Adipose tissue (tissue), 3 donors: Measurements from ENCODE around the gene SPATC1L. TPM values are rescaled to one million over a fixed set of nuclear protein-coding genes. Genes with fewer than 3 reads are reported as not detected.
"Not testable (repeated sequence)": the region's sequence is repeated elsewhere in the genome, so short reads cannot be mapped to it uniquely, and the experiment has no call there.

Experiments used
- H3K27ac ChIP-seq: one replicate; pipeline ENCODE4 v1.5.1; 2013; ENCODE audit warnings: low read depth, low read length
- WGBS, 3 donors: extraction: QIAGEN DNeasy Blood & Tissue Kit; methylation state at CpG; one replicate each; pipeline ENCODE4 v1.1.7; 2013; 5-methylcytosine and 5-hydroxymethylcytosine counted together
- polyA plus RNA-seq, 3 donors: library from polyadenylated mRNA; stranded (reverse); fragments of 200-250 nt; gene quantifications; one replicate each; pipeline ENCODE4 v1.2.3, GENCODE V29; 2013
- donor health status: healthy with polysubstance abuse.
- donor health status: Bipolar disorder and iron deficiency.
- donor health status: healthy.

The SPATC1L gene
- polyA plus RNA-seq, 3 donors: 4.8 to 10.0 (median 9.1) TPM

- H3K27ac ChIP-seq: not testable (repeated sequence)
- 92 to 95% (median 95%) methylated on average over 3 of the region's 3 CpGs for WGBS, 3 donors
These were observed 7.7 kb downstream of the SPATC1L start for GRCh38 chr21:46176443-46177129.

DNA sequence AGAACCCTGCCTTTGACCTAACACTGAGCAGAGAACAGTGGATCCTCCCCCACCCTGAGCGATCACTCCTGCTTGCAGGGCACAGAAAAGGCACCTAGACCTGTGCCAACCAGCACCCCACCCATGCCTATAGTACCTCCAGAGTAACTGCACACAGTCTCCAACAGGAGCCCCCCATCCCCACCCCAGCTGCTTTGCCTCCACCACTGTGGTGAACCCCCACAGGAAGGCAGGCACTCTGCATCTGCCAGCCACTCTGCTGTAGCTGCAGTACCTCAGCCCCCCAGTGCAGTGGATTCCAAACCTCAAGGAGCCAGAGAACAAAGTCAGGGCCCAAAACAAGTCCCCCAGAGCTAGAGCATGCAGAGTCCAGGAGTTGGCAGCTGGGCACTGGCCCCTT, 10.7 kb downstream of the SPATC1L start:
- no peak overlapping the region for H3K27ac ChIP-seq
- 92 to 100% (median 100%) methylated on average over 1 of the region's 1 CpG for WGBS, 3 donors

DNA sequence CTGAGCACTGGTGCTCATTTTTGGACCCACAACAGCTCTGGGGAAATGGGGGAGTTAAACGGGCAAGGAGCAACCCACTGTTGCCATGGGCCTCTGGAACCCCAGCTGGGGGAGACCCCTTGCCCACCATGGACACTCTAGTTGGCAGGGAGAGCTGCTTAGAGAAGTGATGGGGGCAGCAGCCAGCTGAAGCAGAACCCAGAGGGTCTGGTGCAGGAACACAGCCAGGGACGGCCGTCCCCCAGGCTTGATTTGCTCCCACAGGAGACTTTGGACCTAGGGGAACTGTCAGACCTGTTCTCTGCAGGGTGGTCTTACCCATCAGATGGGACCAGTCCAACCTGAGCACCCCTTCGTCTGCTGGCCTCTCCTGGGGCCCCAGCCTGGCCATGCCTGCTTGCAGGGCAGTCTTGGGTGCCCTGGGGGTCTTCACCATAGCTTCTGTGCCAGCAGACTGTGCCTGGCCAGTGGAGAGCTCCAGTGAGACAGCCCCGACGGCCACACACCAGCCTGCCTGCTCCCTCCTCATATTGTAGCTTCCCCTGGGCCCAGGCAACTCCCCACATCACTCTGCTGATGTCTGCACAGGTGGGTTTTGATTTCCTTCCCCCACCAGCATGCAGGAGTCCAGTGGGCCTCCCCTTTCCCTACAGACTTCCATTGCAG, 11.3 kb downstream of the SPATC1L start:
- 90 to 96% (median 91%) methylated on average over 6 of the region's 6 CpGs for WGBS, 3 donors
- no peak overlapping the region for H3K27ac ChIP-seq

DNA sequence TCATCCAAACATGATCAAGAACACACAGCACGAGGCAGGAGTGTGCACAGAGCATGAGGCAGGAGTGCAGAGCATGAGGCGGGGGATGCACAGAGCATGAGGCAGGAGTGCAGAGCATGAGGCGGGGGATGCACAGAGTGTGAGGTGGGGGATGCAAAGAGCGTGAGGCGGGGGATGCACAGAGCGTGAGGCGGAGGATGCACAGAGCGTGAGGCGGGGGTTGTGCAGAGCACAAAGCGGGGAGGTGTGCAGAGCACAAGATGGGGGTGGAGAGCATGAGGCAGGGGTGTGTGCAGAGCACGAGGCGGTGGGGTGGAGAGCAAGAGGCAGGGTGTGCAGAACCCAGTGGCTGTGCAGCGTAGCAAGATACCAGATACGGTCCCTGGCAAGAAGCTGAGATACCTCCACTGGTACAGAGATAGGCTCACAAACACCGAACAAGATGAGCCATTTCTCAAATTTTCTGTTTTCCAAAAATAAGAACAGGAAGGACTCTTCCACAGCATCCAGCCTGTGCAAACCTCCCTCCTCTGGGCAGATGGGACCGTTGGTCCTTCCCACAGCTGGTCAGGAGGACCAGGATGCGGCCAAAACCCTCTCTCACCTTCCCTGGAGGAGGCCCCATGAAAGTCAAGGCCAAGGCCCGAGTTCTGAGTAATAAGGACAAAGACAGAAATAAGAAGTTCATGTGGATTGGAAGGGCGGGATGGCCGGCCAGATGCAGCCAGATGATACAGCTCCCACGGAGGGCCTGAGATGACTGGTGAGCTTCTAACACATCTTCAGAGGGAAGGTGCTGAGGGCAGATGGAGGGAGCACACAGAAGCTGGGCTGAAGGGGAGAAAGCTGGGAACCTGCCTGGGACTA, 12.0 kb downstream of the SPATC1L start:
- no peak overlapping the region for H3K27ac ChIP-seq
- WGBS, 3 donors: 87 to 93% (median 90%) methylated on average over 20 to 21 of the region's 21 CpGs

DNA sequence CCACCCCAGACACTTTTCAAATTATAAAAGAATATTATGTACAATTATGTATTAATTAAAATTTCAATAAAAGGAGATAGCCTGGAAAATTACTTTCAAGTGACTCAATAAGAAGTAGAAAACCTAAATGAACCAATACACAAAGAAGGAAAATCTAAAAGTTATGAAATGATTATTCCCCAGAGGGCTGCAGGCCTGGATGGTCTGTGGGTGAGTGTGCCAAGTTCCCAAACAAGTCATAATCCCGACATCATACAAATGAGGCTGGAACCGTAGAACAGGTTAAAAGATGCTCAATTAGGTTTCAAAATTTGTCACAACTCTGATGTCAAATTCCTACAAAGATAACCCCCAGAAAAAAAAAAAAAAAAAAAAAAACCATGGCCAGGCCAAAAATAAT, 12.7 kb downstream of the SPATC1L start:
- H3K27ac ChIP-seq: no peak overlapping the region
- WGBS, 3 donors: 21 to 58% (median 38%) methylated on average over 2 of the region's 2 CpGs

- H3K27ac ChIP-seq: not testable (repeated sequence)
- WGBS, 3 donors: 81 to 90% (median 81%) methylated on average over 1 of the region's 1 CpG
These were observed 13.6 kb downstream of the SPATC1L start for GRCh38 chr21:46170436-46171193.

DNA sequence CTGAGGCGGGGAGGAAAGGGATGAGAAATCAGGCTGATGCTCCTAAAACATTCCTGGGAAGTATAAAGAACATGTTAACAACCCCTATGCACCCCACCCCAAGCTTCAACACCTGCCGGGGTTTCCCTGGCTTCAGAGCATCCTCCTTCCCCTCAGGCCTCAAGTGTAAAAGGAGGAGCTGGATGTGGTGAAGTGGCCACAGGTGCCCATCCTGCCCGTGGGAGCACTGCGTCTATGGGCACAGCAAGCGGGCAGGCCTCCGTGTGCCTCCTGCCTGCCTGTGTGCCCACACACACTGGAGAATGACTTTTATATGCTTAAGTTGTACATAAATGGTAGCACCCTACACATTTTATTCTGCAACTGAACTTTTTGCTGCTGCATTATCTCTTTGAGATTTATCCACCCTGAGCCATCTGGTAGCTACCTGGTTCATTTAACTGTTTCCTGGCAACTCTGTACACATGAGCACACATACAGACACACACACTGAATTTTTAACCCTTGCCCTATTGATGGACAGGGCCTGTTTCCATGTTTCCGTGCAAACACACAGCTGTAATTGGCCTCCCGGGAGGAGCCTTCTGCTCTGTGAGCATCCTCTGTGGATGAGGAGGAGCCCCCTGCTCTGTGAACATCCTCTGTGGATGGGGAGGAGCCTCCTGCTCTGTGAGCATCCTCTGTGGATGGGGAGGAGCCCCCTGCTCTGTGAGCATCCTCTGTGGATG, 15.4 kb downstream of the SPATC1L start:
- no peak overlapping the region for H3K27ac ChIP-seq
- 76 to 84% (median 81%) methylated on average over 8 of the region's 8 CpGs for WGBS, 3 donors

GRCh38 chr21:46168238-46168637, 16.0 kb downstream of the SPATC1L start:
- no peak overlapping the region for H3K27ac ChIP-seq
- 84 to 90% (median 87%) methylated on average over 14 of the region's 14 CpGs for WGBS, 3 donors

DNA sequence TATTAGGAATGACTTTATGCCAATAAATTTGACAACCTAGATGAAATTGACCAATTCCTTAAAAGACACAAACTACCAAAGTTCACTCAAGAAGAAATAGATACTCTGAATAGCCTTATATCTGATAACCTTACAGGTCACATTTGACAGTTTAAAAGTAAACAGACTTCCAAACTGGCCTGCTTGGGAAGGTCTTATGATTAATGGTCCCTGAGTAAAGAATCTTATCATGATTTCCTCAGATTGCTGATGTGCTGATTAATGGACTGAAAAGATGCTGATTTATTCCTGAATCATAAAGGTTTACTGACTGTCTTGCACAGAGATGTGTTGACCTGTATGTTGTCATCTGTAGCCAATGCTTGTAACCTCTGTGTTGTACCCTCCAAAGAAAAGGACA, 19.2 kb downstream of the SPATC1L start:
- H3K27ac ChIP-seq: no peak overlapping the region

DNA sequence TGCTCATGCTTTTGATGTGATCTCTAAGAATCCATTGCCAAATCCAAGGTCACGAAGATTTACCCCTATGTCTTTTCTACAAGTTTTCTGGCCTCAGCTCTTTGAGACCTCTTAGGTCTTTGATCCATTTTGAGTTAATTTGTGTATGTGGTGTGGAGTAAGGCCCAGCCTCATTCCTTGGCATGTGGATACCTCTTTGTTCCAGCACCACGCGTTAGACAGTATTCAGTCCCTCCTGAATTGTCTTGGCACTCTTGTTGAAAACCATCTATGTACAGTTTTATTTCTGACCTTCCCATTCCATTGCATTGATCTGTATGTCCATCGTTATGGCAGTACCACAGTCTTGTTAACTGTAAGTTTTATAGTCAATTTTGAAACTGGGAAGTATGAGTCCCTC, 20.9 kb downstream of the SPATC1L start:
- H3K27ac ChIP-seq: no peak overlapping the region
- 71 to 75% (median 73%) methylated on average over 4 of the region's 4 CpGs for WGBS, 3 donors

DNA sequence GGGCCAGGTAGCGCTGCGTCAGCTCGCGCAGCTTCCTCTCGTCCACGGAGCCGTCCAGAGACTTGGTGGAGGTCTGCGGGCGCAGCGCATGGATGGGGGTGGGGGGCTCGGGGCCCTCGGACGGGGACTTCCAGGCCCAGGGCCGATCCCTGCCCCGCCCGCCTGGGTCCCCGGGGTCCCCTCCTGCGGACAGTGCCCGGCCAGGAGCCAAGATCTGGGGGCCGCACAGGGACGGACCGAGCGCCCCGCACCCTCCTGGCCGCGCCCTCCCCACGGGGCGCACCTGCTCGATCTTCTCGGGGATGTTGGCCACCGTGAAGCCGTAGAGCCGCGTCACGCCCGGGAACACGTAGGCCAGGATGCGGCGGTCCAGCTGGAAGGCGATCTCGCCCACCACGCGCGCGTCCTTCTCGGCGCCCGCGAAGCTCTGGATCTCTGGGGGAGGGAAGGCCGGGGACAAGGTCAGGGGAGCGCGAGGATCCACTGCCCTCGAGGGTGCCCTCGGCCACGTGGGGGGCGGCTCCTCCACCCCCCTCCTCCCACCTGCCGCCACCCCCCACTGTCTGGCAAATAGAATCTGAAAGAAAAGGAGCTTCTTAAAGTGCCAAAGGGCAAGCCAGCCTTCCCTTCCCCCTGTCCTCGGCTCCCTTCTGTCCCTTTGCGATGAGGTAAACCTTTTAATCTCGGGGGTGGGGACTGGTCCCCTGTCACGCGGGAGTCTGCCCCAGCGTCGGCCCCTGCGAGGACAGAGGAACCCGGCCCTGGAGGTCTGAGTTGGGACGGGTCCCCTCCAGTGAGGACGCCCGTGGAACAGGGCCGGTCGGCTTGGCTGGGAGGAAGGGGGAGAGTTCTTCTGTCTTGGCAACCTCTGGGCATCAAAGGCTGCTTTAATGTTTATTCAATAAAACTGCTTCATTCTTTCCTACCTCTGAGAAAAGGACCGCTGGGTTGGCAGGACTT, 22.3 kb downstream of the SPATC1L start:
- H3K27ac ChIP-seq: no peak overlapping the region
- 74 to 90% (median 83%) methylated on average over 61 to 72 of the region's 72 CpGs for WGBS, 3 donors

DNA sequence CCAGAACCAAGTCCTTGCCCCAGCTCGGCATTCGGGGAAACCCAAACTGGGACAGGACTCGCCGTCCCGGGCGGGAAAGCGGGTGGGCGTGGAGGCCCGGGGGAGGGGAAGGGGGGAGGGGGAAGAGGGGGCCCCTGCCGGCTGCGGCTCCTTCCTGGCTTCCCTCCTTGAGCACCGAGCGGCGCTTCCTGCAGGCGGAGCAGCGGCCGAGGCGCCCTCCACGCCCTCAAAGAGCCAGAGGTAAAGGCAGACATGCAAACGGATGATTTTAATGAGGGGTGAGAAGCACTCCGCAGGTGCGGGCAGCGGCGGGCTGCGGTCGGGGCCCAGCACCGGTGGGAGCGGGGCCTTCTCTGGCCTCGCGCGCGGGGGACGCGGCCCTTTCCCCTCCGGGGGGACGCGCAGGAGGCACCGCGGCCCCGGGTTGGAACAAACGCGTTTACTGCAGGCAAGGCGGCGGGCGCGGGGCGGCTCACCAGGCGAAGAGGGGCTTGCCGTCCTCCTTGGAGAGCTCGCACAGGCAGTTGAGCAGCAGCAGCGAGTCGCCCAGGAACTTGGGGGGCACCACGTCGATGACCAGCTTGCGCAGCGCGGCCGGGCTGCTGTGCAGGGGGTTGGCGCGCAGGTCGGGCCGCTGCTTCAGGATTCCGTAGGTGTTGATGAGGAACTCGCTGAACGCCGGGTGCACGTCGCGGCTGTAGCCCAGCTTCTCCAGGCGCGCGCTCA, 23.2 kb downstream of the SPATC1L start:
- WGBS, 3 donors: 64 to 95% (median 95%) methylated on average over 63 to 69 of the region's 72 CpGs
- no peak overlapping the region for H3K27ac ChIP-seq

GRCh38 chr21:46160657-46160906, 23.7 kb downstream of the SPATC1L start:
- 86 to 99% (median 95%) methylated on average over 15 to 22 of the region's 22 CpGs for WGBS, 3 donors

DNA sequence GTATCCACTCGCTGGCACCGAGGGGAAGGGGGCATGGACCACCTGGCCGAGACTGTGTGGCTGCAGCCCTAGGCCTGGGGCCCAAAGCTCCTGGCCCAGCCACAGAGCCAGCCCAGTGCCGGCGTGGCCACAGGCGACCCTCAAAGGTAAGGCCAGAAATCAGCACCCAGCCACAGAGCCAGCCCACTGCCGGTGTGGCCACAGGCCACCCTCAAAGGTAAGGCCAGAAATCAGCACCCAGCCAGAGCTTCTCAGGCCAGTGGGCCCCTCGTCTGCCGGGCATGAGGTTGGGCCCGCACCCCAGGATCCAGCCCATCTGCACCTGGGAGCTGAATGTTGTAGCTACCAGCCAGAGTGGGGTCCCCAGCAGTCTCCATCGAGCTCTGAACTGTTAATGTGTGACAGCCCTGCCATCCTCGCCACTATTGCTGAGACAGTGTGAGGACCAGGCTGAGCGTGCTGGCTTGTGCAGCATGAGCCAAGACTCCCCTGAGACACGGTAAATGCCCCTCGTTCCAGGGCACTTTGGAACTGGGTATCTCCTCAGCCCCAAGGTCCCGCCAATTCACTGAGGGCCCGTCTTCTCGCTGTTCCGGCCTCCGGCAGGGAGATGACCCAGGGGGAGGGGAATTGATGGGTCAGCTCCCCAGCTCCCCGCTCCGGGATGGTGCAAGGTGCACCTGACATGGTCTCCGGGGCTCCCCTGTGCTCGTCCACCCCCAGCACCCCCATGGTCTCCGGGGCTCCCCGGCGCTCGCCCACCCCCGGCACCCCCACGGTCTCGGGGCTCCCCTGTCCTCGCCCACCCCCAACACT, 24.2 kb downstream of the SPATC1L start:
- 93 to 96% (median 94%) methylated on average over 26 to 32 of the region's 32 CpGs for WGBS, 3 donors
- no peak overlapping the region for H3K27ac ChIP-seq

More at GRCh38 chr21:46160657-46160906, 23.7 kb downstream of the SPATC1L start:
- no peak overlapping the region for H3K27ac ChIP-seq

DNA sequence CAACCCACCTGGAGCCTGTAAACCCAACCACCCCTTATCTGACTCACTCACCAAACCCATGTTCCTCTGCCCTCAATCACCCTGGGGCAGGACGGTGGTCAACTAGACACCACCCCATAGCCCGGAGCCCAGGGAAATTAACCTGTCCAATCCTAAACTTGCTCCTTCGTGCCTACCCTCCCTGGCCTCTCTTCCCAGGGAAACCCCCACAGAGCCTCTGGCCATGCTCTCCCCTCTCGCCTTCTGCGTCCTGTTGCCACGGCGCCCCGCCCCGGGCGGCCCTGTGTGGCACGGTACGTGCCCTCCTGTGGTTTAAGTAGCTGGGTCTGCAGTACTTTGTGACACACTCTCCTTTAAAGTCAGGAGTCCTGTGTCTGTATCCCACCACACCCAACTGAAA, 24.9 kb downstream of the SPATC1L start:
- 95 to 98% (median 96%) methylated on average over 12 of the region's 12 CpGs for WGBS, 3 donors
- no peak overlapping the region for H3K27ac ChIP-seq
